HepG2 (cell line): ENCODE measurements around the gene C15orf62. TPM values are rescaled to one million over a fixed set of nuclear protein-coding genes. Genes with fewer than 3 reads are reported as not detected.

Source experiments
- CAMTA2 ChIP-seq: sonication (generic); formaldehyde crosslinking; IDR thresholded peaks from 2 replicates; pipeline ENCODE4 v1.4.0; 2020; ENCODE audit warnings: mild to moderate bottlenecking, missing genetic modification reagents, borderline replicate concordance
- HIC2 ChIP-seq: sonication (generic); formaldehyde crosslinking; IDR thresholded peaks from 2 replicates; pipeline ENCODE4 v1.9.0; 2022; ENCODE audit warnings: low read depth, missing genetic modification reagents
- MTF2 ChIP-seq: sonication (generic); formaldehyde crosslinking; IDR thresholded peaks from 2 replicates; pipeline ENCODE4 v1.5.0; 2020; ENCODE audit warnings: missing genetic modification reagents, borderline replicate concordance
- PHF20 ChIP-seq: sonication (generic); formaldehyde crosslinking; IDR thresholded peaks from 2 replicates; pipeline ENCODE4 v1.5.0; 2020; ENCODE audit warnings: mild to moderate bottlenecking, missing genetic modification reagents
- PHF21A ChIP-seq: sonication (generic); formaldehyde crosslinking; IDR thresholded peaks from 2 replicates; pipeline ENCODE4 v1.5.0; 2020; ENCODE audit warnings: mild to moderate bottlenecking, missing genetic modification reagents
- U2AF1 ChIP-seq: fragments of 200-400 bp; formaldehyde crosslinking; optimal IDR thresholded peaks from 2 replicates; pipeline ENCODE3; 2017; ENCODE audit warnings: mild to moderate bottlenecking, low read depth, low read length
- ZEB1 ChIP-seq: IDR thresholded peaks from 2 replicates; pipeline ENCODE4 v1.6.1; 2012; ENCODE audit warnings: mild to moderate bottlenecking, low read depth, inconsistent platforms; ENCODE audit not compliant: insufficient replicate concordance
- ZNF253 ChIP-seq: sonication (generic); formaldehyde crosslinking; IDR thresholded peaks from 2 replicates; pipeline ENCODE4 v1.8.0; 2022; ENCODE audit warnings: mild to moderate bottlenecking, missing genetic modification reagents, borderline replicate concordance
- ZNF260 ChIP-seq: sonication (generic); formaldehyde crosslinking; IDR thresholded peaks from 2 replicates; pipeline ENCODE4 v1.4.0; 2020; ENCODE audit warnings: missing genetic modification reagents, low read depth, mild to moderate bottlenecking, borderline replicate concordance
- ZNF263 ChIP-seq: sonication (generic); formaldehyde crosslinking; IDR thresholded peaks from 2 replicates; pipeline ENCODE4 v1.4.0; 2020; ENCODE audit warnings: missing genetic modification reagents
- ZNF430 ChIP-seq: sonication (generic); formaldehyde crosslinking; IDR thresholded peaks from 2 replicates; pipeline ENCODE4 v1.9.0; 2021; ENCODE audit warnings: mild to moderate bottlenecking, missing genetic modification reagents
- ZNF552 ChIP-seq: sonication (generic); formaldehyde crosslinking; IDR thresholded peaks from 2 replicates; pipeline ENCODE4 v1.9.0; 2022; ENCODE audit warnings: missing genetic modification reagents, mild to moderate bottlenecking, borderline replicate concordance
- ZNF644 ChIP-seq: IDR thresholded peaks from 2 replicates; pipeline ENCODE4 v1.6.1; 2016; ENCODE audit warnings: low read depth
- ZNF83 ChIP-seq: sonication (generic); formaldehyde crosslinking; IDR thresholded peaks from 2 replicates; pipeline ENCODE4 v1.4.0; 2020; ENCODE audit warnings: missing genetic modification reagents, mild to moderate bottlenecking, borderline replicate concordance
- polyA plus RNA-seq, 8 experiments: library from polyadenylated mRNA; depleted of rRNA in 3 of 8; stranded (reverse) in 7 of 8; unstranded in 1 of 8; fragments of >200 nt; fragmentation: Illumina TruSeq in 4 of 8; extraction: Trizol in 4 of 8; gene quantifications; 2 replicates each; pipeline versions ENCODE4 v1.2.1 to v1.2.3, GENCODE V29; 2011 to 2016; ENCODE audit warnings: low read depth in 4 of 8, missing spikeins in 1 of 8, mixed read lengths in 1 of 8; ENCODE audit not compliant: insufficient read depth in 1 of 8
- total RNA-seq, 5 experiments: library from RNA; depleted of rRNA; stranded (reverse); fragments of >200 nt; fragmentation: Illumina TruSeq; extraction: Trizol; gene quantifications; 2 replicates each; pipeline ENCODE4 v1.2.3, GENCODE V29; 2016; ENCODE audit warnings: low read depth in 1 of 5
- TF ChIP-seq, protein P1 (sequence below), 2 experiments: fragments of 450-650 bp in 1 of 2; sonication (generic) in 1 of 2; formaldehyde crosslinking in 1 of 2; IDR thresholded peaks; 2 replicates each; pipeline versions ENCODE4 v1.6.1 to v1.8.0; 2016 to 2022; ENCODE audit warnings: antibody characterized with exemption in 1 of 2, mild to moderate bottlenecking in 1 of 2, missing genetic modification reagents in 1 of 2
- TF ChIP-seq, protein P2 (sequence below): IDR thresholded peaks from 2 replicates; pipeline ENCODE4 v1.6.1; 2016; ENCODE audit warnings: missing compliant biosample characterization, missing genetic modification reagents, borderline replicate concordance

The C15orf62 gene
- total and polyA plus RNA-seq, 2 of the 13 experiments (the other 11 are each of a cell fraction or from before 2014, with no cell fraction given), result 0.51 to 1.1 TPM

DNA sequence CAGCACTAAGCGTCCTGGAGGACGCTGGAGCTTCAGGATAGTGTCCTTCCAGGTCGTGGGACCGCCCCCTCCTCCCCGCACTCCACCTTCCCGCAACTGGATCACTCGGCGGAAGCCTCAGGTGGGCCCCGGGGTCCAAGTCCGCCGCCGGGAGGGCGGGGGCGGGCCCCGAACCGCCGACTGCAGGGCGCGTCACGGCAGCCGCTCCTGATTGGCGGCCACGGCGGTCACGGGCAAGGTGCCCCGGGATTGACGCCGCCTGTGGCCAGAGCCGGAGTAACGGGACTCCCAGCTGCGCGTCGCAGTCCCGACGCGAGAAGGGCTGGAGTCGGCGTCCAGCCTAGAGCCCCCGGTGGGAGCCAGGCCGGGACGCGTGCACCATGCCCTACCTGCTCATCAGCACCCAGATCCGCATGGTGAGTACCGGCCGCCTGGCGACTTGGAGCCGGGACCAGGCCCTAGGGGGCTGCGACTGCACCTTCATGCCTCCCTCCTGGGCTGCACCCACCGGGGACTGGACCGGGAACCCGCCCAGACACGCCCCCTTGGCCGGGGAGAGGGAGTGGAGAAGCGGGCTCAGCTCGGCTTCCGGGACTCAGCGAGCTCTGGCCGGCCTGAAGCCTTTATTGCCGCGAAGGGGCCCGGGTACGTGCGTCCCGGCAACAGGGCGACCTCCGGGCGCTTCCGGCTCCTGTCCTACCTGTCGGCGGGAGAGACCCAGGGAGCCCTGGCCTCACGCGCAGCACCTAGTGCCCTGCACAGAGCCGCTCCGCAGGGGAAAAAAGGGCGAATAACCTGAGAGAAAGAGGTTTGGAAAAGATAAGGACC lies 5.8 kb upstream of the C15orf62 start, which contains the start of gene GCHFR (continued):
- TF ChIP-seq, protein P1, sequence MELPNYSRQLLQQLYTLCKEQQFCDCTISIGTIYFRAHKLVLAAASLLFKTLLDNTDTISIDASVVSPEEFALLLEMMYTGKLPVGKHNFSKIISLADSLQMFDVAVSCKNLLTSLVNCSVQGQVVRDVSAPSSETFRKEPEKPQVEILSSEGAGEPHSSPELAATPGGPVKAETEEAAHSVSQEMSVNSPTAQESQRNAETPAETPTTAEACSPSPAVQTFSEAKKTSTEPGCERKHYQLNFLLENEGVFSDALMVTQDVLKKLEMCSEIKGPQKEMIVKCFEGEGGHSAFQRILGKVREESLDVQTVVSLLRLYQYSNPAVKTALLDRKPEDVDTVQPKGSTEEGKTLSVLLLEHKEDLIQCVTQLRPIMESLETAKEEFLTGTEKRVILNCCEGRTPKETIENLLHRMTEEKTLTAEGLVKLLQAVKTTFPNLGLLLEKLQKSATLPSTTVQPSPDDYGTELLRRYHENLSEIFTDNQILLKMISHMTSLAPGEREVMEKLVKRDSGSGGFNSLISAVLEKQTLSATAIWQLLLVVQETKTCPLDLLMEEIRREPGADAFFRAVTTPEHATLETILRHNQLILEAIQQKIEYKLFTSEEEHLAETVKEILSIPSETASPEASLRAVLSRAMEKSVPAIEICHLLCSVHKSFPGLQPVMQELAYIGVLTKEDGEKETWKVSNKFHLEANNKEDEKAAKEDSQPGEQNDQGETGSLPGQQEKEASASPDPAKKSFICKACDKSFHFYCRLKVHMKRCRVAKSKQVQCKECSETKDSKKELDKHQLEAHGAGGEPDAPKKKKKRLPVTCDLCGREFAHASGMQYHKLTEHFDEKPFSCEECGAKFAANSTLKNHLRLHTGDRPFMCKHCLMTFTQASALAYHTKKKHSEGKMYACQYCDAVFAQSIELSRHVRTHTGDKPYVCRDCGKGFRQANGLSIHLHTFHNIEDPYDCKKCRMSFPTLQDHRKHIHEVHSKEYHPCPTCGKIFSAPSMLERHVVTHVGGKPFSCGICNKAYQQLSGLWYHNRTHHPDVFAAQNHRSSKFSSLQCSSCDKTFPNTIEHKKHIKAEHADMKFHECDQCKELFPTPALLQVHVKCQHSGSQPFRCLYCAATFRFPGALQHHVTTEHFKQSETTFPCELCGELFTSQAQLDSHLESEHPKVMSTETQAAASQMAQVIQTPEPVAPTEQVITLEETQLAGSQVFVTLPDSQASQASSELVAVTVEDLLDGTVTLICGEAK (IDR thresholded peaks at IDR 0.05), result no peak
- TF ChIP-seq, protein P1 (CRISPR knock-in tag; IDR thresholded peaks at IDR 0.05), result no peak
- peak; percentile 97 for TF ChIP-seq ZNF430 (CRISPR knock-in tag)
- TF ChIP-seq HIC2 (CRISPR knock-in tag), result 0 out of 2 replicates have a peak, but pooled peaks have one; percentile 7
- peak; percentile 90 for TF ChIP-seq ZNF263
- TF ChIP-seq, protein P2, sequence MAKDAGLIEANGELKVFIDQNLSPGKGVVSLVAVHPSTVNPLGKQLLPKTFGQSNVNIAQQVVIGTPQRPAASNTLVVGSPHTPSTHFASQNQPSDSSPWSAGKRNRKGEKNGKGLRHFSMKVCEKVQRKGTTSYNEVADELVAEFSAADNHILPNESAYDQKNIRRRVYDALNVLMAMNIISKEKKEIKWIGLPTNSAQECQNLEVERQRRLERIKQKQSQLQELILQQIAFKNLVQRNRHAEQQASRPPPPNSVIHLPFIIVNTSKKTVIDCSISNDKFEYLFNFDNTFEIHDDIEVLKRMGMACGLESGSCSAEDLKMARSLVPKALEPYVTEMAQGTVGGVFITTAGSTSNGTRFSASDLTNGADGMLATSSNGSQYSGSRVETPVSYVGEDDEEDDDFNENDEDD (CRISPR knock-in tag), result peak; percentile 71
- peak; percentile 96 for TF ChIP-seq ZNF552 (CRISPR knock-in tag)
- TF ChIP-seq U2AF1, result no peak
- TF ChIP-seq ZNF260 (CRISPR knock-in tag), result no peak
- TF ChIP-seq CAMTA2 (CRISPR knock-in tag), result peak; percentile 85
- peak; percentile 87; the same call in 1 of the 2 replicates for TF ChIP-seq ZNF83 (CRISPR knock-in tag)
- peak; percentile 98 for TF ChIP-seq MTF2 (CRISPR knock-in tag)
- TF ChIP-seq ZNF253 (CRISPR knock-in tag), result peak; percentile 60
- no peak for TF ChIP-seq ZNF644 (CRISPR knock-in tag)
- peak; percentile 57 for TF ChIP-seq PHF21A
- peak; percentile 23 for TF ChIP-seq ZEB1
- peak; percentile 73; the same call in 1 of the 2 replicates for TF ChIP-seq PHF20
